Trophoblast cell (in vitro differentiated cells and primary cell): ENCODE measurements around the gene MOBP.
A peak's percentile ranks its signal among the peaks of the same experiment; 100 is the strongest.

Experiments
- DNase-seq, 2 donors: peaks; one replicate each; pipeline ENCODE4 v3.0.0-alpha.2; 2016
- H2AFZ ChIP-seq: 2 replicates; pipeline ENCODE4 v1.6.1; 2013; ENCODE audit warnings: low read length, moderate library complexity, mild to moderate bottlenecking; ENCODE audit not compliant: insufficient read depth, poor library complexity
- H2AK5ac ChIP-seq: 2 replicates; pipeline ENCODE4 v1.6.1; 2013; ENCODE audit warnings: mild to moderate bottlenecking, low read length
- H2BK120ac ChIP-seq: 2 replicates; pipeline ENCODE4 v1.6.1; 2013; ENCODE audit warnings: low read length, mild to moderate bottlenecking, moderate library complexity; ENCODE audit not compliant: insufficient read depth, poor library complexity
- H2BK12ac ChIP-seq: 2 replicates; pipeline ENCODE4 v1.6.1; 2013; ENCODE audit warnings: mild to moderate bottlenecking, low read length, moderate library complexity
- H2BK5ac ChIP-seq: 2 replicates; pipeline ENCODE4 v1.6.1; 2013; ENCODE audit warnings: low read length, low read depth, moderate library complexity, mild to moderate bottlenecking; ENCODE audit not compliant: poor library complexity
- H3K14ac ChIP-seq: 2 replicates; pipeline ENCODE4 v1.6.1; 2013; ENCODE audit warnings: mild to moderate bottlenecking, low read length
- H3K18ac ChIP-seq: 2 replicates; pipeline ENCODE4 v1.6.1; 2013; ENCODE audit warnings: mild to moderate bottlenecking, low read length
- H3K23ac ChIP-seq: 2 replicates; pipeline ENCODE4 v1.6.1; 2013; ENCODE audit warnings: low read length
- H3K27ac ChIP-seq: 2 replicates; pipeline ENCODE4 v1.5.1; 2013; ENCODE audit warnings: low read depth, mild to moderate bottlenecking, inconsistent platforms, low read length, moderate library complexity
- H3K27me3 ChIP-seq: 2 replicates; pipeline ENCODE4 v1.6.1; 2013; ENCODE audit warnings: inconsistent platforms, mild to moderate bottlenecking, low read length, moderate library complexity; ENCODE audit not compliant: insufficient read depth
- H3K36me3 ChIP-seq, 2 experiments: 1 replicate in 1 of 2; 2 replicates in 1 of 2; pipeline ENCODE4 v1.6.1; 2013; ENCODE audit warnings: low read length in 2 of 2, mild to moderate bottlenecking in 2 of 2, moderate library complexity in 1 of 2; ENCODE audit not compliant: insufficient read depth in 2 of 2, control insufficient read depth in 1 of 2
- H3K4ac ChIP-seq: 2 replicates; pipeline ENCODE4 v1.6.1; 2013; ENCODE audit warnings: low read depth, mild to moderate bottlenecking, low read length, moderate library complexity
- H3K4me1 ChIP-seq, 2 experiments: 1 replicate in 1 of 2; 2 replicates in 1 of 2; pipeline ENCODE4 v1.6.1; 2013; ENCODE audit warnings: low read length in 2 of 2, mild to moderate bottlenecking in 2 of 2, moderate library complexity in 1 of 2; ENCODE audit not compliant: insufficient read depth in 2 of 2, control insufficient read depth in 1 of 2
- H3K4me2 ChIP-seq: 2 replicates; pipeline ENCODE4 v1.6.1; 2013; ENCODE audit warnings: inconsistent platforms, mild to moderate bottlenecking, low read length, moderate library complexity
- H3K4me3 ChIP-seq: 2 replicates; pipeline ENCODE4 v1.5.1; 2013; ENCODE audit warnings: mild to moderate bottlenecking, low read depth, low read length, inconsistent platforms
- H3K79me1 ChIP-seq: one replicate; pipeline ENCODE4 v1.6.1; 2013; ENCODE audit warnings: low read length
- H3K79me2 ChIP-seq: 2 replicates; pipeline ENCODE4 v1.6.1; 2013; ENCODE audit warnings: low read length, mild to moderate bottlenecking; ENCODE audit not compliant: control insufficient read depth, insufficient read depth, poor library complexity
- H3K9ac ChIP-seq: 2 replicates; pipeline ENCODE4 v1.6.1; 2013; ENCODE audit warnings: mild to moderate bottlenecking, low read length
- H3K9me3 ChIP-seq: 2 replicates; pipeline ENCODE4 v1.6.1; 2013; ENCODE audit warnings: low read depth, mild to moderate bottlenecking, control low read depth, inconsistent platforms, low read length; ENCODE audit not compliant: insufficient read depth
- H4K12ac ChIP-seq: 2 replicates; pipeline ENCODE4 v1.6.1; 2013; ENCODE audit warnings: low read depth, mild to moderate bottlenecking, low read length, moderate library complexity
- H4K8ac ChIP-seq: 2 replicates; pipeline ENCODE4 v1.6.1; 2013; ENCODE audit warnings: low read depth, mild to moderate bottlenecking, low read length, moderate library complexity
- H4K91ac ChIP-seq: one replicate; pipeline ENCODE4 v1.6.1; 2013; ENCODE audit warnings: low read depth, mild to moderate bottlenecking, low read length, moderate library complexity
- WGBS: extraction: QIAGEN DNeasy Blood & Tissue Kit; methylation state at CpG from one replicate; pipeline ENCODE4 v1.1.7; 2013; ENCODE audit warnings: missing lambda C conversion rate; ENCODE audit not compliant: insufficient read length, insufficient coverage; ENCODE audit errors: extremely low coverage; 5-methylcytosine and 5-hydroxymethylcytosine counted together

MOBP gene

GRCh38 chr3:39476783-39477182 is 9.3 kb downstream of the MOBP start:
- H3K27ac ChIP-seq, result no peak overlapping the region
- H3K4me3 ChIP-seq, result no peak overlapping the region
- no peak overlapping the region for H3K4me2 ChIP-seq
- H3K27me3 ChIP-seq, result no peaks in the 10 kb centered on the region
- H4K8ac ChIP-seq, result no peak overlapping the region
- H2BK12ac ChIP-seq, result no peak overlapping the region
- no peak overlapping the region for H3K9ac ChIP-seq
- H4K91ac ChIP-seq, result no peak overlapping the region
- H3K18ac ChIP-seq, result no peak overlapping the region
- H3K9me3 ChIP-seq, result no peaks in the 10 kb centered on the region
- no peak overlapping the region for H2AK5ac ChIP-seq
- H4K12ac ChIP-seq, result no peak overlapping the region
- H3K79me1 ChIP-seq, result peaks cover 4% of the 10 kb centered on the region
- H2BK120ac ChIP-seq, result no peak overlapping the region
- no peak for DNase-seq
- H3K4ac ChIP-seq, result no peak overlapping the region
- no peak overlapping the region for H2AFZ ChIP-seq
- no peaks in the 10 kb centered on the region for H3K79me2 ChIP-seq
- peaks cover 4 to 5% of the 10 kb centered on the region in 2 experiments for H3K4me1 ChIP-seq
- no peak overlapping the region for H2BK5ac ChIP-seq
- H3K23ac ChIP-seq, result no peak overlapping the region
- no peak overlapping the region for H3K14ac ChIP-seq
- no peaks in the 10 kb centered on the region for H3K36me3 ChIP-seq

GRCh38 chr3:39478226-39478625 is 10.7 kb downstream of the MOBP start:
- H3K36me3 ChIP-seq, result no peaks in the 10 kb centered on the region
- no peak overlapping the region for H4K12ac ChIP-seq
- H3K79me2 ChIP-seq, result no peaks in the 10 kb centered on the region
- H2AK5ac ChIP-seq, result no peak overlapping the region
- H3K4me2 ChIP-seq, result no peak overlapping the region
- no peak overlapping the region for H3K4ac ChIP-seq
- peaks cover 4% of the 10 kb centered on the region in 2 experiments for H3K4me1 ChIP-seq
- no peak overlapping the region for H3K14ac ChIP-seq
- no peak overlapping the region for H2BK12ac ChIP-seq
- H3K79me1 ChIP-seq, result peaks cover 3% of the 10 kb centered on the region
- no peak overlapping the region for H2BK5ac ChIP-seq
- no peaks in the 10 kb centered on the region for H3K27me3 ChIP-seq
- no peak overlapping the region for H2BK120ac ChIP-seq
- no peak overlapping the region for H3K9ac ChIP-seq
- H3K4me3 ChIP-seq, result no peak overlapping the region
- H2AFZ ChIP-seq, result no peak overlapping the region
- H3K9me3 ChIP-seq, result no peaks in the 10 kb centered on the region
- H3K18ac ChIP-seq, result no peak overlapping the region
- DNase-seq, result peak; percentile 44 to 87
- WGBS, result no CpG with 5 or more reads among the region's 1 CpG
- H3K23ac ChIP-seq, result no peak overlapping the region
- H3K27ac ChIP-seq, result no peak overlapping the region
- H4K8ac ChIP-seq, result no peak overlapping the region
- H4K91ac ChIP-seq, result no peak overlapping the region

- H3K27me3 ChIP-seq, result no peaks in the 10 kb centered on the region
- no peak overlapping the region for H3K9ac ChIP-seq
- H2AFZ ChIP-seq, result no peak overlapping the region
- no peaks in the 10 kb centered on the region for H3K79me2 ChIP-seq
- no peaks in the 10 kb centered on the region for H3K4me1 ChIP-seq
- no peak overlapping the region for H3K18ac ChIP-seq
- H3K27ac ChIP-seq, result no peak overlapping the region
- H3K9me3 ChIP-seq, result no peaks in the 10 kb centered on the region
- H2BK120ac ChIP-seq, result no peak overlapping the region
- DNase-seq, result no peak
- H3K23ac ChIP-seq, result no peak overlapping the region
- H3K14ac ChIP-seq, result no peak overlapping the region
- H3K79me1 ChIP-seq, result no peaks in the 10 kb centered on the region
- H2BK12ac ChIP-seq, result no peak overlapping the region
- no peak overlapping the region for H4K12ac ChIP-seq
- no peak overlapping the region for H4K91ac ChIP-seq
- no peak overlapping the region for H4K8ac ChIP-seq
- H3K4me2 ChIP-seq, result no peak overlapping the region
- H2BK5ac ChIP-seq, result no peak overlapping the region
- H3K4ac ChIP-seq, result no peak overlapping the region
- H2AK5ac ChIP-seq, result no peak overlapping the region
- no peak overlapping the region for H3K4me3 ChIP-seq
- H3K36me3 ChIP-seq, result no peaks in the 10 kb centered on the region
- WGBS, result no CpG with 5 or more reads among the region's 7 CpGs
These were observed 12.4 kb downstream of the MOBP start for GRCh38 chr3:39479701-39480414.

DNA sequence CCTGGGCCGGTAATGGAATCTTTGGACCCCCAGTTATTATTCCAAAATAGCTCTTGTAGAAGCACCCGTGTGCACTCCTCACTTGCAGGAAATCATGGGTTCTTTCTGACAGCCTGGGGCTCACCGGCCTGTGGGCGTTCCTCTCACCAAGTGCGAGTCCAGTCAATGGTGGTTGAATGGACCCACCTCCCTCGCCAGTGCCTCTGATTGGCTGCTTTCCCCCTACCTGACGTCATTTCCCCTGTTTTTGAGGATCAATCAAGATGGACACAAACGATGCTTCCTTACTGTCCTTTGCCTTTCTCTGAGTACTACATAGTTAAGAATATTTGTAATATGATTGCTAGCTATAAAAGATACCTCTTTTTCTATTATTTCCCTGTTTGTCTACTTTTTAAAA is 18.1 kb downstream of the MOBP start:
- Histone ChIP-seq H3K79me2 (no peaks in the 10 kb centered on the region), H3K27me3 (no peaks in the 10 kb centered on the region), H4K91ac (no peak overlapping the region), H3K9ac (no peak overlapping the region), H2BK12ac (no peak overlapping the region), H3K4ac (no peak overlapping the region), H3K79me1 (no peaks in the 10 kb centered on the region), H3K27ac (no peak overlapping the region), H3K4me2 (no peak overlapping the region), H3K4me1 (no peaks in the 10 kb centered on the region), H4K12ac (no peak overlapping the region), H2BK120ac (no peak overlapping the region), H3K18ac (no peak overlapping the region), H3K14ac (no peak overlapping the region), H4K8ac (no peak overlapping the region), H3K23ac (no peak overlapping the region), H2AFZ (no peak overlapping the region), H3K4me3 (no peak overlapping the region), H2BK5ac (no peak overlapping the region), H2AK5ac (no peak overlapping the region), H3K36me3 (no peaks in the 10 kb centered on the region), H3K9me3 (no peaks in the 10 kb centered on the region)
- no peak for DNase-seq
- no CpG with 5 or more reads among the region's 8 CpGs for WGBS
